ENCODE measurements around the gene CEP43.

CEP43 gene

GRCh38 chr6:167015302-167015701 lies 16.1 kb downstream of the CEP43 start:
- DNase-seq = no peak

GRCh38 chr6:167020206-167020605 lies 21.0 kb downstream of the CEP43 start:
- DNase-seq = no peak

GRCh38 chr6:167027308-167027707 lies 28.1 kb downstream of the CEP43 start:
- no peak for DNase-seq

- no peak for DNase-seq
Measured at GRCh38 chr6:167027772-167028171, 28.6 kb downstream of the CEP43 start.

GRCh38 chr6:167030222-167031072 lies 31.2 kb downstream of the CEP43 start:
- no peak for DNase-seq

- no peak for DNase-seq
Measured at GRCh38 chr6:167031082-167031709, 32.0 kb downstream of the CEP43 start.

GRCh38 chr6:167034056-167034455 lies 34.9 kb downstream of the CEP43 start:
- no peak for DNase-seq

- DNase-seq = no peak
Measured at GRCh38 chr6:167037762-167038161, 38.6 kb downstream of the CEP43 start.

GRCh38 chr6:167044696-167045095 lies 45.5 kb downstream of the CEP43 start:
- no peak for DNase-seq

GRCh38 chr6:167045828-167046580 lies 46.8 kb downstream of the CEP43 start:
- no peak for DNase-seq

- no peak for DNase-seq
Measured at GRCh38 chr6:167046861-167047495, 47.8 kb downstream of the CEP43 start.

GRCh38 chr6:167047554-167047953 lies 48.4 kb downstream of the CEP43 start:
- DNase-seq = peak; percentile 64
